Activated CD8-positive, alpha-beta memory T cell treated with anti-CD3 and anti-CD28 coated beads, Interleukin-2, amount 10 ng/mL, durations not matched to agents 7 days and 5 days (primary cell): ENCODE measurements around the gene CPEB4. TPM values are rescaled to one million over a fixed set of nuclear protein-coding genes. Genes with fewer than 3 reads are reported as not detected.
A peak's percentile ranks its signal among the peaks of the same experiment; 100 is the strongest.

Experiments used
- ATAC-seq: fragments of 150-1000 bp; cut with Tn5 transposase; one replicate; pipeline ENCODE4 v1.10.0; 2021; ENCODE audit warnings: moderate library complexity
- CTCF ChIA-PET: fragments of 350-600 bp; sonication (Branson Sonifier 250); formaldehyde crosslinking; loops from one replicate; lab custom pipeline; 2021; ENCODE audit warnings: antibody characterized with exemption; lab: Charles Lee
- DNase-seq: peaks from one replicate; pipeline ENCODE4 v3.0.0-alpha.2; 2020
- H3K27ac Mint-ChIP-seq: one replicate; pipeline ENCODE4 v1.8.0; 2021; ENCODE audit warnings: mild to moderate bottlenecking, mixed read lengths
- H3K27me3 Mint-ChIP-seq: one replicate; pipeline ENCODE4 v1.8.0; 2021; ENCODE audit warnings: mixed read lengths
- H3K36me3 Mint-ChIP-seq: one replicate; pipeline ENCODE4 v1.8.0; 2021; ENCODE audit warnings: mild to moderate bottlenecking, mixed read lengths
- H3K4me1 Mint-ChIP-seq: one replicate; pipeline ENCODE4 v1.8.0; 2021; ENCODE audit warnings: mixed read lengths
- H3K4me3 Mint-ChIP-seq: one replicate; pipeline ENCODE4 v1.8.0; 2021; ENCODE audit warnings: mild to moderate bottlenecking, moderate library complexity, mixed read lengths
- H3K9me3 Mint-ChIP-seq: one replicate; pipeline ENCODE4 v1.8.0; 2022; ENCODE audit warnings: low read depth, mixed read lengths
- total RNA-seq, 2 experiments: library from RNA; stranded (reverse); gene quantifications; one replicate each; pipeline ENCODE4 v1.2.3, GENCODE V29; 2021

Gene CPEB4
- 10 to 100 TPM; 12.5 to 15.8 TPM for total RNA-seq

DNA sequence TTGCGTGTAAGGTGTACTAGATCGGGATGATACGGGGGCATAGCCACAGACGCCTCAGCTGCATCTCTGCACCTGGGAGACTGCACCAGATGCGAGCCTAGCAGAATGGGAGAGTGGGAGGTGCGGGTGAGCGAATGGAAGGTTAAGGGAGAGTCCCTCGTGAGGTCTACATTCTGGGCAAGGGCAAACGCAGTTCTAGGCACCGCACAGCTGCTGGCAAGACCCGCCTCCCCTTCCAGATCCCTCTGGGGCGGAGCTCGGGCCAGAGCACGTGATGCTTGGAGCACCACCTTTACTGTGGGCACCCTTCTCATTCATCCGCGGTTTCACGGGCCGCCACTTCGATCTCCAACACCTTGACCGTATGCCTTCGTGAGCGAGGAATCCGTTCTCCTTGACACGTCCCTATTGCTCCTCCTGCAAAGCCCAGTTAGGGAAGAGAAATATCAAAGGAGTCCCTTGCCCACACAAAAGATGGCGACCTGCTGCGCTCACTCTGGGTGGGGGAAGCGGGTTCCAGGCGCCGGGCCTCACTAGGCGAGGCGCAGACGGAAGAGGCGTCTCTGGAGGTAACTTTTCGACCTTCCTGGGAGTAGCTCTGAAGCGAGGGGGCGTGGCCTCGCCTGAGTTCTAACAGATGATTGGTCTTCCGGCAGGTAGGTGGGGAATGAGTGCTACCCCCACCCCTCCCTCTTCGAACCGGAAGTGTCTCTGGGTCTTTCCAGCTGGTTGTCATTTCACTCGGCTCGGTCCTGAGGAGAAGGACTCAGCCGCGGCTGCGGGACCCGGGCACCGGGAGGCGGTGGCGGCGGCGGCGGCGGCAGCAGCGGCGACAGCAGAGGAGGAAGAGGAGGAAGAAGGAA is at the start of gene CPEB4:
Gene CPEB4 (plus strand): TSS at position 740 of the 863 bp plus-strand sequence. CDS start 1,385 bp downstream, outside the sequence.
- CTCF ChIA-PET, result interaction anchor here (0.9 to 1.4 kb wide), 6 partner anchors 10 to 272 kb away, joined by 3 to 7 read pairs (median 4); no protein-coding TSS in a partner anchor
- peak; percentile 98 for DNase-seq
- Mint-ChIP-seq H3K27ac (peak within 1 kb of the TSS; percentile 99), H3K4me1 (peaks cover 80% of the 10 kb centered on the region), H3K9me3 (peaks cover 8% of the 10 kb centered on the region), H3K4me3 (peak within 1 kb of the TSS; percentile 90), H3K27me3 (no peaks in the 10 kb centered on the region), H3K36me3 (peaks cover 17% of the 10 kb centered on the region)
- ATAC-seq, result peak; percentile 98

DNA sequence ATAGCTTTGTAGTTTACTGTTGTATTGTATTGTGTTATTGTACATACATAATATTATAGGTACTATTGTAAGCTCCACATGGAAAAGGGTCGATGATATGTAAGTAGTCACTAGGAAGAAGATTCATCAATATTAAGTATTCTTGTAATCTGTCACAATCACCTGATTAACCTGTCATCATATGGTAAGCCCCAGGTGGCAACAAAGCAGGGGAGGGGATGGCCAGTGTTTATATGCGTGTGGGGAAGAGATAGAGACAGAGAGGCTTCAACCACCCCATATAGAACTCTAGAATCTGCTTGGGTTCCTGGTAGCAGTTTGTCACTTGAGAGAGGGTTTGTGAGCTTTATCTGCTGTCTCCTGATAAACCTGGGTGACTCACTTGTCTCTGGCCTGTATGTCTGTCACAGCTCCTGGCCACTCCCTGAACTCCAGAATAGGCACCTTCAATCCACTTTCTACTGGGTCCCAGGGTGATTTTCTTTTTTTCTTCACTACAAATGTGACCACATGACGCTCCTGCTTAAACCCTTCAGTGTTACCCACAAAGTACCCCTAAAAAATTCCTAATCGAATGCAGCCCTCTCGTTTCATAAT is 48.9 kb upstream of the CPEB4 start:
- Mint-ChIP-seq H3K4me1 (no peaks in the 10 kb centered on the region), H3K27ac (no peak overlapping the region), H3K36me3 (no peaks in the 10 kb centered on the region), H3K27me3 (no peaks in the 10 kb centered on the region), H3K9me3 (no peaks in the 10 kb centered on the region), H3K4me3 (no peak overlapping the region)
- no peak for DNase-seq
- CTCF ChIA-PET, result no interaction called here
- ATAC-seq, result no peak

- Mint-ChIP-seq H3K4me3 (no peak overlapping the region), H3K4me1 (no peaks in the 10 kb centered on the region), H3K27ac (no peak overlapping the region), H3K9me3 (no peaks in the 10 kb centered on the region), H3K36me3 (no peaks in the 10 kb centered on the region), H3K27me3 (no peaks in the 10 kb centered on the region)
- DNase-seq, result no peak
- ATAC-seq, result no peak
- CTCF ChIA-PET, result no interaction called here
Observed at GRCh38 chr5:173840111-173840983, 47.8 kb upstream of the CPEB4 start.

GRCh38 chr5:173841710-173842109 is 46.4 kb upstream of the CPEB4 start:
- H3K36me3 Mint-ChIP-seq, result no peaks in the 10 kb centered on the region
- ATAC-seq (no peak), DNase-seq (no peak)
- H3K9me3 Mint-ChIP-seq, result no peaks in the 10 kb centered on the region
- no peak overlapping the region for H3K4me3 Mint-ChIP-seq
- CTCF ChIA-PET, result no interaction called here
- no peaks in the 10 kb centered on the region for H3K27me3 Mint-ChIP-seq
- no peak overlapping the region for H3K27ac Mint-ChIP-seq
- no peaks in the 10 kb centered on the region for H3K4me1 Mint-ChIP-seq

DNA sequence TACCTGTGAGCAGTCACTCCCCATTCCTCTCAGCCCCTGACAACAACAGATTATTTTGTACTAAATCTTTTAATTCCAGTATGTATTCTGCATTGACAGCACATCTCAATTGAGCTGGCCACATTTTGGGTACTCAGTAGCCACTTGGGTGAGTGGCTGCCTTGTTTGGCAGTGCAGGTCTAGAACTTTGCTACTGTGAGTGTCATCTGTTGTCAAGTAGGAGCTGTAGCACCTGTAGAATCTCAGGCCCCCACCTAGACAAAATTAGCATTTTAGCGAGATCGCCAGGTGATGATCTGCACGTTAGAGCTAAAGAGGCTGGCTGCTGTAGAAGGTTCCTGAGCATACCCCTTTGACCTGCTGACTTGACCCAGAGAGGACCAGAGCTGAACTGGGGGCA is 44.4 kb upstream of the CPEB4 start:
- DNase-seq, result no peak
- H3K36me3 Mint-ChIP-seq, result no peaks in the 10 kb centered on the region
- CTCF ChIA-PET, result no interaction called here
- ATAC-seq, result no peak
- H3K4me3 Mint-ChIP-seq, result no peak overlapping the region
- no peaks in the 10 kb centered on the region for H3K27me3 Mint-ChIP-seq
- H3K4me1 Mint-ChIP-seq, result no peaks in the 10 kb centered on the region
- H3K9me3 Mint-ChIP-seq, result peaks cover 3% of the 10 kb centered on the region
- no peak overlapping the region for H3K27ac Mint-ChIP-seq

DNA sequence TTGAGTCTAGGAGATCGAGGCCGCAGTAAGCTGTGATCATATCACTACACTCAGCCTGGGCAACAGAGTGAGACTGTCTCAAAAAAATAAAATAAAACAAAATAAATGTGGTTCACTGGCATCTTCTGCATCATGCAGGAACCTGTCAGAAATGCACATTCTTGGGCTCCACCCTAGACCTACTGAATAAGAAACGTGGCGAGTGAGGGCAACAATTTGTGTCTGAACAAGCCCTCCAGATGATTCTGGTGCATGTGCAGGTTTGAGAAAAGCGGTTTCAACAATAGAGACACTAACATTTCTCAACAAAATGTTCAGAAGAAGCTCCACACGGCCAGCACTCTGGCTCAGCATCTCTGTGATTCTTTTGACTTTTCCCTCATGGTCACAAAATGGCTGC is 42.8 kb upstream of the CPEB4 start:
- H3K27me3 Mint-ChIP-seq, result no peaks in the 10 kb centered on the region
- no peak overlapping the region for H3K27ac Mint-ChIP-seq
- CTCF ChIA-PET, result no interaction called here
- peaks cover 5% of the 10 kb centered on the region for H3K9me3 Mint-ChIP-seq
- no peaks in the 10 kb centered on the region for H3K4me1 Mint-ChIP-seq
- no peak overlapping the region for H3K4me3 Mint-ChIP-seq
- no peaks in the 10 kb centered on the region for H3K36me3 Mint-ChIP-seq
- DNase-seq (no peak), ATAC-seq (no peak)

GRCh38 chr5:173846929-173847501 is 41.1 kb upstream of the CPEB4 start:
- CTCF ChIA-PET, result no interaction called here
- peaks cover 8% of the 10 kb centered on the region for H3K9me3 Mint-ChIP-seq
- no peaks in the 10 kb centered on the region for H3K4me1 Mint-ChIP-seq
- H3K4me3 Mint-ChIP-seq, result no peak overlapping the region
- H3K27me3 Mint-ChIP-seq, result peaks cover 10% of the 10 kb centered on the region
- DNase-seq (no peak), ATAC-seq (no peak)
- H3K36me3 Mint-ChIP-seq, result no peaks in the 10 kb centered on the region
- no peak overlapping the region for H3K27ac Mint-ChIP-seq

DNA sequence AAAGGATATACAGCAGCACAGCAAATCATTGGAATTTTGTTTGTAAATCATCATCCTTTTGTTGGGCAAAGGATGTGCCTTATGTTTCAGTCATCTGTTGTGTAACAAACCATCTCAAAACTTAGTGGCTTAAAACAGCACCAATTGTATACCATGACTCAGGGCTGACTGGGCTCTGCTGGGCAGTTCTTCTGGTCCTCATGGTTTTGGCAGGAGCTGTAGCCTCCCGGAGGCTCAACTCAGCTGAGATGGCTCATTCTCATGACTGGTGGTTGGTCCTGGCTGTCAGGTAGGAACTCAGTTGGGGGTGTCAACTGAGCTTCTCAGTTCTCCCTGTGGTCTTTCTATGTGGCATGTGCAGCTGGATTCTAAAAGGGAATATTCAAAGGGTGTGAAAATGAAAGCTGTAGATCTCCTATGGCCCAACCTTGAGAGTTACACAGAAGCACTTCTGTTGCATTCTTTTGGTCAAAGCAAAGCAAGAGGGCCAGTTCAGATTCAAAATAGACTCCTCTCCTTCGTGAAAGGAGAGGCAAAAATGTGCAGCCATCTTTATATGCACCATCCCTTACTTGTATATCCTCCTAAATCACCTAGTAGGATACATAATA is 39.1 kb upstream of the CPEB4 start:
- H3K9me3 Mint-ChIP-seq, result peaks cover 8% of the 10 kb centered on the region
- peaks cover 7% of the 10 kb centered on the region for H3K4me1 Mint-ChIP-seq
- ATAC-seq (no peak), DNase-seq (no peak)
- no peak overlapping the region for H3K27ac Mint-ChIP-seq
- CTCF ChIA-PET, result no interaction called here
- no peaks in the 10 kb centered on the region for H3K36me3 Mint-ChIP-seq
- H3K27me3 Mint-ChIP-seq, result peaks cover 10% of the 10 kb centered on the region
- H3K4me3 Mint-ChIP-seq, result no peak overlapping the region

GRCh38 chr5:173849908-173850307 is 38.2 kb upstream of the CPEB4 start:
- DNase-seq (no peak), ATAC-seq (no peak)
- Mint-ChIP-seq H3K9me3 (peaks cover 8% of the 10 kb centered on the region), H3K4me1 (peaks cover 9% of the 10 kb centered on the region), H3K4me3 (no peak overlapping the region), H3K27me3 (peaks cover 10% of the 10 kb centered on the region), H3K36me3 (no peaks in the 10 kb centered on the region), H3K27ac (no peak overlapping the region)
- CTCF ChIA-PET, result no interaction called here

DNA sequence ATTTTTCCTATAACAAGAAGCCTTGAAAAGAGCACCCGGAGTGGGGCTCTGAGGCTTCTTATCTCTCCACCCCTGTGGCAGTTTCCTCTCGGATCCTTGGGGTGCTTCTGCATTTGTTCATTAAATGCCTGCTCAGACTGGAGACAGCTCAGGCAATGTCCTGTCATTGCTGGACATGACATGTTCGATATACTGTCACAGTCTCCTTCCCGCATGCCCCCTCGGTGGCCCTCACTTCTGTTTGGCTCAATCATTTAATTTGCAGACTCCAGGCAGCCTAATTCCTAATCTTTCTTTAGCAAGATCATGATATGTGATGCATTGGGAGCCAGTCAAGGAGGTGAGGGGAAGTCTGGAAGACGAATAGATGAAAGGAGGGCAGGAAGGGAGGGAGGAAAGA is 37.5 kb upstream of the CPEB4 start:
- no peak for ATAC-seq
- H3K4me1 Mint-ChIP-seq, result peaks cover 11% of the 10 kb centered on the region
- H3K4me3 Mint-ChIP-seq, result no peak overlapping the region
- H3K27me3 Mint-ChIP-seq, result peaks cover 10% of the 10 kb centered on the region
- H3K36me3 Mint-ChIP-seq, result no peaks in the 10 kb centered on the region
- peaks cover 8% of the 10 kb centered on the region for H3K9me3 Mint-ChIP-seq
- no peak for DNase-seq
- no peak overlapping the region for H3K27ac Mint-ChIP-seq
- CTCF ChIA-PET, result no interaction called here

- Mint-ChIP-seq H3K4me1 (peaks cover 11% of the 10 kb centered on the region), H3K27me3 (peaks cover 10% of the 10 kb centered on the region), H3K27ac (no peak overlapping the region), H3K36me3 (no peaks in the 10 kb centered on the region), H3K4me3 (no peak overlapping the region), H3K9me3 (peaks cover 8% of the 10 kb centered on the region)
- no peak for ATAC-seq
- DNase-seq, result no peak
- CTCF ChIA-PET, result no interaction called here
Observed at GRCh38 chr5:173851595-173852243, 36.4 kb upstream of the CPEB4 start.

DNA sequence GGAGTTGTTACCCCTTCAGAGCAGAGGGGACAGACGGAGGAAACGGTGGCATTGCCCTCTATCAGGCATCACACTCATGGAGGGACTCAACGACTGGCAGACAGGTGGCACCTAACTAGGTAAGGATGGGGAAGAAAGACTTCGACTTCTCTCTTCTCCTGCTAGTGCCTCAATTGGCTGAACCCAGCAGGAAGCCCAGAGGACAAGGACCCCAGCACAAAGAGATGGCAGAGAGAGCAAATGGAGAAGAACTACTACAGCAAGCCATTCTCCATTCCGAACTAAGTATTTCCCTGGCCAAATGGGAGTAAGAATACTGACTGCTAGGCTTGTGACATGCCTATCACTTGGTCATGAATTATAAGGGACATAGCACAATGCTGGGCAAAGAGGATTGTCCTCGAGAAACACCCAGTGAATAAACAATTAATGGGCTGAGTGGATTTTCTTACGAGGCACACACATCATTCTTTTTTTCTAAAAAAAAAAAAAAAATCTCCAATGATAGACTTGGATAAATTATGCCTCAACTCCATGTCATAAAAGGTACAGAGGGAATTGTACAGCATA is 35.3 kb upstream of the CPEB4 start:
- H3K4me1 Mint-ChIP-seq, result peaks cover 11% of the 10 kb centered on the region
- no peaks in the 10 kb centered on the region for H3K36me3 Mint-ChIP-seq
- CTCF ChIA-PET, result no interaction called here
- ATAC-seq, result no peak
- no peak overlapping the region for H3K4me3 Mint-ChIP-seq
- H3K27ac Mint-ChIP-seq, result no peak overlapping the region
- peaks cover 10% of the 10 kb centered on the region for H3K27me3 Mint-ChIP-seq
- DNase-seq, result no peak
- peaks cover 8% of the 10 kb centered on the region for H3K9me3 Mint-ChIP-seq
